HS-27A (cell line): Measurements from ENCODE around the gene C9orf40.
A peak's percentile ranks its signal among the peaks of the same experiment; 100 is the strongest.

Source experiments
- DNase-seq: peaks from one replicate; pipeline ENCODE4 v3.0.0-alpha.2; 2012; ENCODE audit warnings: low read depth, missing footprints

C9orf40 gene, protein sequence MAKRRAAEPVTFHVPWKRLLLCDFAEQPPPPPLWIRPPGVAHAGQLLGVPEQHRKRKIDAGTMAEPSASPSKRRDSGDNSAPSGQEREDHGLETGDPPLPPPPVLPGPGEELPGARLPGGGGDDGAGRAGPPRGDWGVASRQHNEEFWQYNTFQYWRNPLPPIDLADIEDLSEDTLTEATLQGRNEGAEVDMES

DNA sequence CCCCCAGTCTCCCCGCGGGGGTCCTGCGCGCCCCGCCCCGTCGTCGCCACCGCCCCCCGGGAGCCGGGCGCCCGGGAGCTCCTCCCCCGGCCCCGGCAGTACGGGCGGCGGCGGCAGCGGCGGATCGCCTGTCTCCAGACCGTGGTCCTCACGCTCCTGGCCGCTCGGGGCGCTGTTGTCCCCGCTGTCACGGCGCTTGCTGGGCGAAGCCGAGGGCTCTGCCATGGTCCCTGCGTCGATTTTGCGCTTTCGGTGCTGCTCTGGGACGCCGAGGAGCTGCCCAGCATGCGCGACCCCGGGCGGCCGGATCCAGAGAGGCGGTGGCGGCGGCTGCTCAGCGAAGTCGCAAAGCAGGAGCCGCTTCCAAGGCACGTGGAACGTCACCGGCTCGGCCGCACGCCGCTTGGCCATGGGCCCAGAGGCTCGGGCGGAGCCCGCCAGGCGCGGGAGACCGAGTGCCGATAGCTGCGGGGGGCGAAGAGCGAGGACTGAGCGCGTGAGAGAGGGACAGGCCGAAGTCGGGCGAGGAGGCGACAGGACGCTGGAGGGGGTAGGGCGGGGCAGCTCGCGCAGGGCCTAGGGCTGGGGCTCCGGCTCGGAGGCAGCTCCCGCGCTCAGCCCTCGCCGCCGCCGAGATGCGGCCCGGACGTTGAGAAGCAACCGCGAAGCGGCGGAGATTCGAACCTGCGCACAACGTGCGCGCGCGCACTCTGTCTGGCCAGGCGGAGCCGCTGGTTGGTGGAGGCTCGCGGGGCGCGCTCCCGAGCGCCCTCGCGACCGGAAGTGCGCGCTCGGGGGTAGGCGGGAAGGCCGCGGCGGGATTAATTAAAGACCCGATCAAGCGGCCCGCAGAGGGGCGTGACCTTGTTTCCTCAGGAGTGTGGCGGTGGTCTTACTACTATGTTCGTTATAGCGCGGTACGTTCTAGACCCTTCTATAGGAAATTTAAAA, at the start of gene C9orf40:
TSS of gene C9orf40 (minus strand) at position 712 of the 951 bp plus-strand sequence. CDS start at position 411, 301 bp downstream.
- peak; percentile 51 for DNase-seq

DNA sequence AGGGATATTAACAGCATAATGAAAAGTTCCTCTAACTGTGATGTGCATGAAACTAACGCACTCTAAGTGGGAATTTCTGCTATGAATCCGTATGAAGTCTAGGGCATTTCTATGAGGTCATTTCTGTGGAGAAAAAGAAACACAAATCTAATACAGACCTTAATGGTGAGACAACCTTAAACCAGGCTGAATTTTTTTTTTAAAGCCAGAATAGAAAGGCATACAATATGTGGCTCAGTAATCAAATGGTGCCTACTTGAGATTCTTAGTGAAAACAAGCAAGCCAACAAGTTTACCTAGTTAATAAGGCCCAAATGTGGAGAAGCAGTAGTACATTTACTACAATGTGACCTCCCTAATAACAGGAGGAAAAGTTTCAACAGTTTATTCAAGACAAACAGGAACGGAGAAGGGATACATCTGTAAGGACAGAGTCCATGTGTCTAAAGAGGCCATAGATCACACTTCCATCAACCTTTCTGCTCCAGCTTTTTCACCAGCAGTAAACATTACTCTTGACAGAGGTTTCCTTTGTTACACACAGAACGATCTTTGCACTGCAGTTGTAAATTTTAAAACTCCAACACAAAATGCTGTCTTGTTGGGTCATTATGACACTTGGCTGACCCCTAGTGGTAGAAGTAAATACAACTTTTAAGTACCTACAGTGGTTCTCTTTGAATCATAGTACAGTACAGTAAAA, 49.2 kb upstream of the C9orf40 start:
- peak; percentile 15 for DNase-seq

DNA sequence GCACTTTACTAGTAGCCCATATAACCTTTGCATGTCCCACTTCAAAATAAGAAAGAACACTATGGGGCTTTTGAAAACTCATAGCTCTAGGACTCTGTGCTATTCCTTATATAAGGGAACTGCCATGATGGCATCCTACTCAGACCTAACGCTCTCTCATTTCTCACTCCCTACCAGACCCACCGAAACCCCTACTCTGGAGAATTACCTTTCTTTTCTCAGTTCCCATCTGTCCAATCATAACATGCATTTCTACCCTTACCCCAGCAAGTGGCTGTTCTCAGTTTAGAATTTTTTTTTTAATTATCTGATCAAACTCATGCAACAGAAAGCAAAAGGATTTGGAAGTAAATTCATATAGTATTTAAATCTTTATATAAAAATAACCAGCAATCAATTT, 48.1 kb upstream of the C9orf40 start:
- no peak for DNase-seq

DNA sequence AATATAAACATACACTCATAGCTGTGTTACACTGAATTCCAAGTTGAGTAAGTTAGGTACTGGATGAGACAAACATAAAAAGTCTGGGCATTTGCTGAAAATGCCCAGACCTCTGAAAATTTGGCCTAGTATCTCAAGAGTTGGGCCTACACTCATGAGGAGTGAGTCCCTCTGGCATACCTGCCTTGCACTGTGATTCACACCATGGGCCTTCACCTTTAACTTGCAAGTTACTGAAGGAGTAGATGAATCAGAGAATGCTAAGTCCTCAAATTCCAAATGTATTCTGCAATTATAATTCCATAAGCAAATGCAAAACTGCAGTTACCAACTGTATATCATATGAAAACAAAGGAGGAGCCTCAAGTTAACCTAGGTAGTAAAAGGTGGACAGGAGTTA, 32.3 kb upstream of the C9orf40 start:
- no peak for DNase-seq

DNA sequence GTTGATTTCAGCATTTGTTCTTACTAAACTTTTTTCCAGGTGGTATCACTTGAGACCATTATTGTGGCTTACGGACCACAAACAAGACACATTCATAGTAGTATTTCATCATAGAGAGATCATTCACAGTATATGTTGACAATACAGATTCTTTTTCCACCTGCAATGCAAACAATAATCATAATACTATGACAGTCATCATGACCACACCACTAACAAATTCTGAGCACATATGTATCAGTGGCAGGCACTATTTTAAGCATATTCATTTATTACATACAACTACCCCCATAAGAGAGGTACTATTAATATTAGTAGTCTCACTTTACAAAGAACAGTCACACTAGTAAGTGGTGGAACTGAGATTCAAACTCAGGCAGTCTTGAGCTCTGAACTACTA, 31.0 kb upstream of the C9orf40 start:
- DNase-seq = no peak

DNA sequence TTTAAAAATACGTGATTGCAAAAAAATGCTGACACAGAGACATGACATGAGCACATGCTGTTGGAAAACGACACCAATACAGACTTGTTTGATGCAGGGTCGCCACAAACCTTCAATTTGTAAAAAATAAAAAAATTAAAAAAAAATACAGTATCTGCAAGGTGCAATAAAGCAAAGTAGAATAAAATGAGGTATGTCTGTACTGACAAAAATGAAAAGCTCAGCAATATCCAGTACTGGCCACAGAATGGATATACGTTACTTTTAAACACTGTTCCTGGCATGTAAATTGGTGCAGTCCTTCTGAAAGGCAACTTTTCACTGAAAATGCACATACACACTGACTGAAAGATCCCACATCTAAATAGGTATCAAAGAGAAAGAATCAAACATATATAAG, 27.1 kb upstream of the C9orf40 start:
- DNase-seq = no peak

DNA sequence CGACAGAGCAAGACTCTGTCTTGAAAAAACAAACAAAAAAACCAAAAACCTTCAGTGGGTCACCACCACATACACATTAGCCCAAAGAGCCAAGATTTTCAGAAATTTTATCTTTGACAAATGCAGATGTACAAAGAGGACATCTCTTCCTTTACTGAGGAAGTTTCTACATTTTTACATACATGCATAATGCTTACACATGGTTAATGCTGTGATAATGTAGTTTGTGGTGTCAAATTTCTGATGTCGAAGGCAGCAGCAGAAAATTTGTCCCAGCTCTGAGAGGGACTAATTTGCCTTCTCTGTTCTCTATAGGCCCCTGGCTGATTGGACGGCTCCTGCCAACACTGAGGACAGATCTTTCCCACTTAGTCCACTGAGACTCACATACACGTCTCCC, 24.6 kb upstream of the C9orf40 start:
- no peak for DNase-seq

DNA sequence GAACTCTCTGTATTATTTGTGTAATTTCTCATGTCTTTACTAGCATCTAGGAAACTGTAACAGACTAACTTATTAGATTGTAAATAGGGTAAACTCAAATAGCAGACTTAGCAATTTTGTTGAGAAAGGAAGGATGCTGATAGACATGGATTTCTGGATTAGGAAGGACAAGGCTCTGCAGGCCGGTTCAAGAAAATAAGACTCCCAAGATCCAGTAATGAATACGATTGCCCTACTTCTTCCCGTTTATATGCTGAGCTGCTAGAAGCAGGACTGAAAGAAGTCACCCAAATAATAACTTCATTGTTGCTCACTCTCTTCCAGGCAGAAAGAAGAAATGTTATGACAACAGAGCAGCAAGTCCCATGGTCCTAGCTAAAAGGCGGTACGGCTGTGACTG, 22.8 kb upstream of the C9orf40 start:
- DNase-seq = no peak

DNA sequence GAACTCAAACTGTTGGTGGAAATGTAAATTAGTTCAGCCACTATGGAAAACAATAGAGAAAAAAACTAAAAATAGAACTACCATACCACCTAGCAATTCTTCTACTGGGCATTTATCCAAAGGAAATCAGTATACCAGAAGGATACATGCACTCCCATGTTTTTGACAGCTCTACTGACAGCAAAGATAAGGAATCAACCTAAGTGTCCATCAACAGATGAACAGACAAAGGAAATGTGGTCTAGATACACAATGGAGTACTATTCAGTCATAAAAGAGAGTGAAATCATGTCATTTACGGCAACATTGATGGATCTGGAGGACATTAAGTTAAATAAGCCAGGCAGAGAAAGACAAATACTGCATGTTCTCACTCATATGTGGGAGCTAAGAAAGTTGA, 21.8 kb upstream of the C9orf40 start:
- no peak for DNase-seq

DNA sequence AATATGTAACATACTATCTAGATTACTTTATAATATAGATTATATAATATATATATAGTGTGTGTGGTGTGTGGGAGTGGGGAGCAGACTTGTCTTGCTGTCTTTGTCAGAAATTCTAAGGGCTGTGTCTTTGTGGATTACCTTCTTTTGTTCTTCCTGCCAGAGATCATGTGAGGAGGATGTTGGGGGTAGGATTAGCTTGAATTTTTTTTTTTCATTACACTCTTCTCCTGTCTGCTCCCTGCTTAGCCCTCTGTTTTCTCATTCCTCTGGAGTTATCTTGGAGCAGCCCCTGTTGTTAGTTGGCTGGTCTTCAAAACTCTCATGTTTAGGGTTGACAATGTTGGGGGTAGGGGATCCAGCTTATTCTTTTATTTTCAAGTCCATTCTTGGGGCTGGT, 21.0 kb upstream of the C9orf40 start:
- DNase-seq = no peak

DNA sequence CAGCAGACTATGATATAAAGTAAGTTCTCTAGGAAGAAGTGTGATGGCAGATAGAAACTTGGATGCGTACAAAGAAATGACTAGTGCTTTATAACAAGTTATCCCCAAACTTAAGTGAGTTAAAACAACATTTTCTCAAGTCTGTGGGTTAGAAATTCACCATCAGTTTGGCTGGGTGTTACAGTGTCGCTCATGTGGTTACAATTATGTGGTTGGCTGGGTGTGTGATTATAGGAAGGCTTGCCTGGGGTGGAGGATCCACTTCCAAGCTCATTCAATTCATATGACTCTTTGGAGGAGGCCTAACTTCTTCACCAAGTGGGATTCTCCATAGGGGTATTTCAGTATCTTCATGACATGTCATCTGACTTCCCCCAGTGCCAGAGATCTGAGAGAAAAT, 10.3 kb upstream of the C9orf40 start:
- no peak for DNase-seq

DNA sequence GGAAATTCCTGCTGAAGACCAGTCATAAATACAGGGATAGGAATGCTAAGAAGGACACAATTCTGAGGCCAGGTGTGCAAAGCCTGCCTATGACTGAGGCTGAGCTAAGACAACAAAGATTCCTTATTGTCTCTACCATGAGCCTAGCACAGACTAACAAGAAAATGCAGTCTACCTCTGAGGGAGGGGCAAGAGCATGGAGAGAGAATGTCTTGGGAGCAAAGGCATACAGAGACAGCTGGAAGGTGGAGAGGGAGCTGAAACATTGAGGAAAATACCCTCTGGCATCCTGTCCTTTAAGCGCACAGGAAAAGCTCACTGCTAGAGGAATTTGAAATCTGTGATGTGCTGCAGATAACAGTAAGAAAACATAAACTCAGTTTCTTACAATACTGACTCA, 8.8 kb upstream of the C9orf40 start:
- DNase-seq = no peak

DNA sequence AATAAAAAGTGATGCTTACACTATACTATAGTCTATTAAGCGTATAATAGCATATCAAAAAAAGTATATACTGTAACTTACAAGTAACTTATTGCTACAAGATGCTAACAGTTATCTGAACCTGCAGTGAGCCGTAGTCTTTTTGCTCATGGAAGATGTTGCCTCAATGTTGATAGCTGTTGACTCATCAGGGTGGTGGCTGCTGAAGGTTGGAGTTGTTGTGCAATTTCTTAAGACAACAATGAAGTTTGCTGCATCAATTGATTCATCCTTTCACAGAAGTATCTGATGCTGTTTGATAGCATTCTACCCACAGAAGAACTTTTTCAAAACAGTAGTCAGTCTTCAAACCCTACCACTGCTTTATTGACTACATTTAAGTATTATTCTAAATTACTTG, 7.8 kb upstream of the C9orf40 start:
- no peak for DNase-seq

DNA sequence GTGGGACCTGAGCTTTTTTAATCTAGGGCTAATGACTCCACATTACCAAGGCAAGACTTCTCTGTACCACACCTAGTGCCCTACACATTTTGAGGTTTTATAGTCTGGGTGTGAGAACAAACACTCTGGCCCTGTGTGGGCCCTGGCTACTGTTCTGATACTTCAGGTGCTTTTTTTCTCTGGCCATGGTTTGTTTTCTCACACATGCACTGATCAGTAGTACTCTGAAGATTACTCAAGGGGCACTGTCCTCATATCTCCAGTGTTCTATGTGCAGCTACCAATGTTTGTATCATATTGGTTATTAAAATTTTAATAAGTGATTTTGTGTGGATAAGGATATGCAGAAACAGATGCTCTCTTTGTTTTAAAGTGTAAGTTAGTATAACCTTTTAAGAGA, 5.9 kb upstream of the C9orf40 start:
- DNase-seq = no peak

DNA sequence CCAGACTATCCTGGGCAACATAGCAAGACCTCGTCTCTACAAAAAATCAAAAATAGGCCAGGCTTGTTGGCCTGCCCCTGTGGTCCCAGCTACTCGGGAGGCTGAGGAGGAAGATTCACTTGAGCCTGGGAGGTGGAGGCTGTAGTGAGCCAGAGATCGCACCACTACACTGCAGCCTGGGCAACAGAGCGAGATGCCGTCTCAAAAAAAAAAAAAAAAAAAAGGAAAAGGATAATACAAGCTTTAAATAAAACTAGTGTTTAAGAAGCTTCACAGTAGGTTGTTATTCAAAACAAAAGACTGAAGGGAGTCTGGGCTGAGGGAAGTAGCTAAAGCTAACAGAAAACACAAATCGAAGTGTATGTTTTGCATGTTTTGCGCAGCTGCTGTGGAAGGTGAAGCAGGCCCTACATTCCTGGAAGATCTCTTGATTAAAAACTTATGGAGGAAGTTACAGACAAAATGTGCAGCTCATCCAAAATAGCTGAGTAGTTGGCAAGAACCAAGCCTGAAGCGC, 581 bp upstream of the C9orf40 start:
- DNase-seq = no peak

DNA sequence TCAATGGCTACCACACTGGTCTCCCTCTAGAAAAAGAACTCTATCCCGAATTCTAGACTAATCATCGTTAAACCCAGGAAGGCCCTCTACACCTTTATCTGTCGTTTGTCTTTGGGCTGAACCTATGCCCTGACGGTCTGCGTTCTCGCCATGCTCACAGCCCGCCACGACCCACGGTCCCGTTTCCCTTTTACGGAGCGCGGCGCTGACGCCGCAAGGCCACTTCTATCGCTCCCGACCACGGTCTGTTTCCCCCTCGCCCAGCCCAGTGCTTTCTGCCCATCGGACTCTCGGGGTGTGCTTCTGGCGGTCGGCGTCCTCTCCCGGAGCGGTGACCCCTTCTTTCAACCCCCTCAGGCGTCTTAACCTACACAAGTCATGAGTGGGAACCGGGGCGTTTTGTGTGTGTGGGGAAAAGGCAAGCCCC, 974 bp downstream of the C9orf40 start:
- DNase-seq = no peak

DNA sequence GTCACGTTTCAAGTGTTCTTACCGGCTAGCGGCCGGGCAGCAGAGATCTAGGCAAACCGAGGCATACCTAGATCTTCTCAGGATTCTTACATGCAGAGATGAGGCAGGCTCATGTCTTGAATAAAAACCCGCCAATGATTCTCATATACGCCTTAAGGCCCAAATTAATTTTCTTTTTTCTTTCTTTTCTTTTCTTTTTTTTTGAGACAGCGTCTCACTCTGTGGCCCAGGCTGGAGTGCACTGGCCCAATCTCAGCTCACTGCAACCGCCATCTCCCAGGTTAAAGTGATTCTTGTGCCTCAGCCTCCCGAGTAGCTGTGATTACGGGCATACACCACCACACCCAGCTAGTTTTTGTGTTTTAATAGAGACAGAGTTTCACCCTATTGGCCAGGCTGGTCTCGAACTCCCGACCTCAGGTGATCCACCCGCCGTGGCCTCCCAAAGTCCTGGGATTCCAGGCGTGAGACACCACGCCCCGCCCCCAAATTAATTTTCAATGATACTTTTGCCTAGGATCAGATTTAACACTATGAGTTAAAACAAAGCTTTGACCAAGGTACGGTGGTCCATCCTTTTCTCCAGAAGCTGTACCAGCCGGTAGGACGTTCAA, 1.5 kb downstream of the C9orf40 start:
- no peak for DNase-seq

DNA sequence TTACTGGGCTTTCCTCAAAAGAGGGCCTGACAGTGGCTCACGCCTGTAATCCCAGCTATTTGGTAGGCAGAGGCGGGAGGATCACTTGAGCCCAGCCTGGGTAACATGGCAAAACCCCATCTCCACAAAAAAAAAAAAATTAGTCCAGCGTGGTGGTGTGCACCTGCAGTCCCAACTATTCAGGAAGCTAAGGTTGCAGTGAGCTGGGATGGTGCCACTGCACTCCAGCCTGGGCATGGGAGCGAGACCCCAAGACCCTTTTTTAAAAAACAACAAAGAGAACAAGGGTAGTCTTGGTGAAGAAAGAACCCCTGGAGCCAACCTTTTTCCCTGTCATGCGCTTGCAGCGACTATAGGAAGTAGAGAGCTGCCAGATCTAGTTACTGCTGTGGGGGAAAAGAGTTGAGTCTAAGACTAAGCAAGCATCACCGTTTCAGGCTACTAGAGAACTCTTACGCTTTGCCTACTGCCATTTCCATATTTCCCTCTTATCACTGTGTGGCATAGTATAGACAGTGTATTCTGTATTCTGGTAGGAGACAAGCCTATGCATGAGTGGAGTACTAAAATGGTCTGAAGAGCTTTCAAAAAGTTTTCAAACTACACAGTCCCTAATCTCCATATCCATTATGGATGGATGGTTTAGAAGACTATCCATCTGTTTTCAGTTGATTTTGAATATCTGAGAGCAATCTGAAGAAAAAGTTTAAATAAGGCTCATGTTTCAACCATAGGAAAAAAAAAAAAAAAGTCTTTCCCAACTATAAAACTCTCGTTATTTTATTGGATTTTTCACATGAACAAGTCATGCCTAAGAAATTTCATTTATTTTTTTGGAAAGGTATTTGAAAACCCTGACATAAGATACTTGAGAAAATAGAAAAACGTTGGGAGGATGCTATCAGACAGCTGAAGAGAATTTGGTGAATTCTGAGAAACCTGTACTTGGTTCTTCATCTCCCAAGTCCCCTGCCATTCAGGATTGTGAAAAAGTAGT, 2.6 kb downstream of the C9orf40 start:
- no peak for DNase-seq

DNA sequence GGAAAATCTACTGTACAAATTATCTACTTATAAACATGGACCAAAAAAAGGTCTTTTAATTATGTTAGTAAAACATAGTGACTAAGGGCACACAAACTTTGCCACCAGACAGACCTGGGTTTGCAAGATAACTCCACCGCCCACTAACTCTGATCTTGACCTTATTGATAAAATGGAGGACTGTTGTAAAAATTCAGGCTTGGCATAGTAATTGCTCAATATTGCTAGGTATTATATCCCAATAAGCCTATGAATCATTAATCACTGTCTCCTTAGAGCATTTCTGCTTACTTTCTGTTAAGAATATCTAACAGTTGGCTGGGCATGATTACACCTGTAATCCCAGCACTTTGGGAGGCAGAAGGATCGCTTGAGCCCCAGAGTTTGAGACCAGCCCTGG, 3.8 kb downstream of the C9orf40 start:
- no peak for DNase-seq

DNA sequence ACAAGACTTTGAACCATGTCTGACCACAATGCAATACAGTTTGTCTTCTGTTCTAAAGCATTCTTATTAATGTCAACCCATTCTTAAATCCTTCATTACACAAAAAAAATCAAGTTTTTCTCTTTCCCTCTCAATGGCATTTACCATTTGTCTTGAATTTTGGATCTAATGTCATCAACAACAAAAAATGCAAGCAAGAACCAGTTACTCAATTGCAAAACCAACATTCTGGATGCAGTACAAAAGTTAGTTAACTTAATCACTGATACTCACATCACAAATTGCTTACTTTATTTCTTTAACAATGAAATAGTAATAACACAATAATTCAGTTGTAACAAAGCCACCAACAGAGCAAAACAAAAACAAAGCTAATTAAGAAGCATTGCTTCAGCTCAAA, 6.0 kb downstream of the C9orf40 start:
- no peak for DNase-seq

DNA sequence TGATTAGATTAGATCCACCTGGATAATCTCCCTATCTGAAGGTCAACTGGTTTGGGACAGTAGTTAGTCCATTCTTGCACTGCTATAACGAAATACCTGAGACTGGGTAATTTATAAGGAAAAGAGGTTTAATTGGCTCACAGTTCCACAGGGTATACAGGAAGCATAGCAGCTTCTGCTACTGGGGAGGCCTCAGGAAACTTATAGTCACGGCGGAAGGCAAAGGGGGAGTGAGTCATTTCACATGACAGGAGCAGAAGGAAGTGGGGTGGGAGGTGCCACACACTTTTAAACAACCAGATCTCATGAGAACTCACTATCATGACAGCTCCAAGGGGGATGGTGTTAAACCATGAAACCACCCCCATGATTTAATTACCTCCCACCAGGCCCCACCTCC, 9.9 kb downstream of the C9orf40 start:
- DNase-seq = no peak
